ENCODE measurements around the gene CYP2W1.

DNA sequence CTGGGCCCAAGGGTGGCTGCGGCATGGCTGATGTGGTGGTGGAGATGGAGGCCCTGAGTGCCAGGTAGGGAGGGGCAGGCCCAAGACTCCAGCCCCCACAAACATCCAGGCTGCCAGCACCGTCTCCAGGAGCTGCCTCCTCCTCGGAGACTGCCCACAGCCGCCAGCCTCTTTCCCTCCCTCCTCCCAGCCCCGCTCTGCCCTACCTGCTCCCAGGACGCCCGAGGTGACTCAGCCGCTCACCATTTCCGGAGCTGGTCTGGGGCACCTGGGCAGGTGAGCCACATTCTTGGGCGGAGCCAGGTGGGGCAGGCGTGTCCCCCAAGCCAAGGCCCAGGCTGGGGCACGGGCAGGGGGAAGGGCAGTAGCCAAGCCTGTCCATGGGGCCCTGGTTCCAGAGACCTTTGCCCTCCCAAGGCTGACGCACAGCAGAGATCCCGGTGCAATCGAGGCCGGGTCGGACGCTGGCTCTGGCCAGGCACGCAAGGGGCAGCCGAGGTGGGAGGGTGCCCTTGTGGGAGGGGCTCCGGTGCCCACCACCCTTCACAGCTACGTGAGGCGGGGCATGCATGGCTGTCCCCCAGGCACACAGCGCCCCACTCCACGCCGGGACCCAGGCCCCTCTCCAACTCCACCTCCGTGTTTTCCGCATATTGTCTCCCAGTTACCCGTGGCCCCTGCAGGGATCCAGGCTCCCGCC is 37.3 kb upstream of the CYP2W1 start:
- TF ChIP-seq POLR2A (IDR thresholded peaks at IDR 0.05; ENCODE audit: low read depth, low read length) (no peak), POLR2AphosphoS5 (IDR thresholded peaks at IDR 0.05; ENCODE audit: low read depth, low read length) (no peak), TAF1 (IDR thresholded peaks at IDR 0.05; ENCODE audit: borderline replicate concordance, low read depth, low read length) (no peak)

Measured in GM12892 (cell line).